ENCODE results near the gene CBX6. TPM values are rescaled to one million over a fixed set of nuclear protein-coding genes. Genes with fewer than 3 reads are reported as not detected.

The CBX6 gene
- 21.0 to 32.5 TPM (median 30.6 TPM) in 5 replicates for total RNA-seq (2022; extraction: Qiagen RNA extraction)

DNA sequence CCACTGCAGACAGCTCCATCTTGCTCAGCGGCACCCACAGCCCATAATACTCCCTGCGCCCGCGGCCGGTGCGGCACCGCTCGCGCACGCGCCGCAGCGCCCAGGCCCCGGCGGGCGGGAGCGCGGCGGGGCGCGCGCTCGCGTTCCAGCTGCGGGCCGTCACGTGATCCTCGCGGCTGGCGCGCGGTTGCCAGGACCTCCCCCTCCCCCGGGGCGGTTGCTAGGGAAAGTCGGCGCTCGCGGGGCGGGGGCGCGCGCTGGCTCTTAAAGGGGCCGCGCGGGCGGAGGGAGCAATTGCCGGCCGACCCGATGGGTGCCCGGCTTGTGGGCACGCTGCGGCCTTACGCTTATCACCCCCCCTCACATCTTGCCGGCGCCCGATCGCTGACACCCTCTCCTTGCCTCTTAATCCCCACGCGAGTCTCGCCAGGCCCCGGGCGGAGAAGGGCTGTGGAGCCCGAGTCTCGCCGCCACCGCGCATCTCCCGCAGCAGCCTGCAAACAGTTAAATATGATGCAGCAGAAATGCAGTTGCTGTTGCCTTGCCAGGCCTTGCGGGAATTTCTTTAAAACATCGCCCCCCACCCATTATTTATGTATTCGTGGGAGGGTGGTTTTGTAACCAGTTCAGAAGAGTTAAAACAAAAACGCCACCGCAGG, at the start of gene CBX6:
TSS of gene CBX6 (minus strand) at position 45 of the 659 bp plus-strand sequence. CDS start at position 19, 26 bp downstream.

DNA sequence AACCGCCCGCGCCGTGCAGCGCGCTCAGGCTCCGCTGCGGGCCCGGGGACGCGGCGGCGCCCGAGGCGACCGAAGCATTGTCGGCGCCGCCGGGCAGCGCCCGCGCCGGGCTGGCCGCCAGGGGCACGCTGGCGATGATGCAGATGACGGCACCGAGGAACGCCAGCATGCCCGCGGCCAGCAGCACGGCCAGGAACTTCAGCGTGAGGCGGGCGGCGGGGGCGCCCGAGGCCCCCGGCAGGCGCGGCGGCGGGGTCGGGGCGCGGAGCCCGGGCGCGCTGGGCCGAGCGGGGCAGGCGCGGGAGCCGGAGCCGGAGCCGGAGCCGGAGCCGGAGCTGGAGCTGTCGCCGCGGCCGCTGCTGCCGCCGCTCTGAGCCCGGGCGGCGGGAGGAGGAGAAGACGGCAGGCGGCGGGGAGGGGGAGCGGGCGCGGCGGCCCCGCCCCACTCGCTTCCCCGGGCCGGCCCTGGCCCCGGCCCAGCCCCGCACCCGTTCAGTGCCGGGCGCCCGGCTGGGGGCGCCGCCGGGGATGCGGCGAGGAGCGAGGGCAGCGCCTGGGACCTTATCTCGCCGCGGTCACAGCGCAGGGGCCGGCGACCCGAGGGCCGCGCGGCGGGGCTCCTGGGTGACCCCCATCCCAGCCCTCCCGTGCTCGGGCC, 28.2 kb downstream of the CBX6 start, which contains the start of gene NPTXR:
TSS of gene NPTXR (minus strand) at position 372 of the 658 bp plus-strand sequence.

Other genes with a start within 250 kb of the CBX6 start
- gene FAM227A, start 215.8 kb downstream of the CBX6 start, total RNA-seq (2022; extraction: Qiagen RNA extraction): 0.47 to 0.68 TPM (median 0.62 TPM) in 5 replicates
- gene CBY1, start 215.6 kb downstream of the CBX6 start, total RNA-seq (2022; extraction: Qiagen RNA extraction): 14.6 to 16.1 TPM (median 15.0 TPM) in 5 replicates
- gene TOMM22, start 190.3 kb downstream of the CBX6 start, total RNA-seq (2022; extraction: Qiagen RNA extraction): 67.2 to 88.7 TPM (median 77.4 TPM) in 5 replicates
- gene JOSD1, start 171.3 kb downstream of the CBX6 start, total RNA-seq (2022; extraction: Qiagen RNA extraction): 27.5 to 32.6 TPM (median 31.2 TPM) in 5 replicates
- gene GTPBP1, start 166.3 kb downstream of the CBX6 start, total RNA-seq (2022; extraction: Qiagen RNA extraction): 5.8 to 10.7 TPM (median 9.7 TPM) in 5 replicates
- gene SUN2, start 116.2 kb downstream of the CBX6 start, total RNA-seq (2022; extraction: Qiagen RNA extraction): 24.5 to 40.5 TPM (median 38.6 TPM) in 5 replicates
- gene DNAL4, start 78.1 kb downstream of the CBX6 start, total RNA-seq (2022; extraction: Qiagen RNA extraction): 7.8 to 9.8 TPM (median 8.7 TPM) in 5 replicates
- 8.0 to 11.1 TPM (median 9.3 TPM) in 5 replicates for gene NPTXR, start 28.2 kb downstream of the CBX6 start, total RNA-seq (2022; extraction: Qiagen RNA extraction)
- gene APOBEC3A, start 85.4 kb upstream of the CBX6 start, total RNA-seq (2022; extraction: Qiagen RNA extraction): 0.12 TPM in 1 of 5 replicates, not detected in the others
- gene APOBEC3B, start 110.1 kb upstream of the CBX6 start, total RNA-seq (2022; extraction: Qiagen RNA extraction): 26.4 to 32.3 TPM (median 29.2 TPM) in 5 replicates
- gene APOBEC3C, start 142.0 kb upstream of the CBX6 start, total RNA-seq (2022; extraction: Qiagen RNA extraction): 25.2 to 32.1 TPM (median 31.6 TPM) in 5 replicates
- gene APOBEC3D, start 148.9 kb upstream of the CBX6 start, total RNA-seq (2022; extraction: Qiagen RNA extraction): 0.18 to 0.43 TPM (median 0.29 TPM) in 3 of 5 replicates, not detected in the others
- gene APOBEC3F, start 168.6 kb upstream of the CBX6 start, total RNA-seq (2022; extraction: Qiagen RNA extraction): 0.81 to 3.2 TPM (median 2.7 TPM) in 5 replicates
- gene APOBEC3G, start 205.1 kb upstream of the CBX6 start, total RNA-seq (2022; extraction: Qiagen RNA extraction): 0.09 to 0.24 TPM in 2 of 5 replicates, not detected in the others
- gene APOBEC3H, start 225.0 kb upstream of the CBX6 start, total RNA-seq (2022; extraction: Qiagen RNA extraction): 0.18 to 0.45 TPM (median 0.30 TPM) in 5 replicates